ENCODE measurements around the gene CKMT2.

Gene CKMT2

DNA sequence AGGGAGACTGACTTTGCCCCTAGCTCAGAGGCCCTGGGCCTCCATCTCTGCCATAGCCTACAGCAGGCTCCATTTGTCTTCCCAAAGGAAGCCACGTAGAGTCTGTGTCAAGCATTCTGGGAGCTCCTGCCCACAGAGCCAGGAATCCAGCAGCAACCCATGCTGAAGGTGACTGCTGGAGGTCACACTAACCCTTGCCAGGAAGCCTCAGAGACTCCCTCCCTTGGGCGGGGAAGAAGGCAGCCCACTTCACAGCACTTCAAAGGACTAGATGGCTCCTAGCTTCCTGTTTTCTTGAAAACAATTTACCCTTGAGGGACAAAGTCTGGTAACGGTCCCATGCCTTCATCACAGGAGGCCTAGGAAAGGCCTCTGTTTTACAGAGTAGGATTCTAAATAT lies 1.7 kb downstream of the CKMT2 start:
- peak; percentile 90 for ATAC-seq (ENCODE audit: insufficient read depth, low read depth)
- peak; percentile 72 for DNase-seq
- Histone ChIP-seq H3K27me3 (ENCODE audit: insufficient read depth, low read length, poor library complexity) (no peaks in the 10 kb centered on the region), H2AFZ (ENCODE audit: low read depth, low read length) (0 out of 2 replicates have a peak overlapping the region, but pooled peaks have one; percentile 29), H3K4me1 (ENCODE audit: insufficient read depth, low read length) (peaks cover 19% of the 10 kb centered on the region), H3K9me3 (ENCODE audit: insufficient read depth, low read length, severe bottlenecking) (no peaks in the 10 kb centered on the region), H3K36me3 (ENCODE audit: insufficient read depth, low read length) (no peaks in the 10 kb centered on the region), H3K4me3 (ENCODE audit: low read depth in 1 of 2, low read length in 2 of 2) (no peak overlapping the region), H3K27ac (ENCODE audit: low read length) (peak overlapping the region; percentile 74), H3K9ac (ENCODE audit: low read depth, low read length) (0 out of 2 replicates have a peak overlapping the region, but pooled peaks have one; percentile 5), H4K20me1 (ENCODE audit: insufficient read depth, low read length) (no peaks in the 10 kb centered on the region), H3K4me2 (ENCODE audit: insufficient read depth, low read length) (no peak overlapping the region), H3K79me2 (ENCODE audit: insufficient read depth, low read length) (no peaks in the 10 kb centered on the region)
- TF ChIP-seq EZH2 (IDR thresholded peaks at IDR 0.05; ENCODE audit: borderline replicate concordance, low read depth, low read length, severe bottlenecking) = no peak
- TF ChIP-seq, protein P1, sequence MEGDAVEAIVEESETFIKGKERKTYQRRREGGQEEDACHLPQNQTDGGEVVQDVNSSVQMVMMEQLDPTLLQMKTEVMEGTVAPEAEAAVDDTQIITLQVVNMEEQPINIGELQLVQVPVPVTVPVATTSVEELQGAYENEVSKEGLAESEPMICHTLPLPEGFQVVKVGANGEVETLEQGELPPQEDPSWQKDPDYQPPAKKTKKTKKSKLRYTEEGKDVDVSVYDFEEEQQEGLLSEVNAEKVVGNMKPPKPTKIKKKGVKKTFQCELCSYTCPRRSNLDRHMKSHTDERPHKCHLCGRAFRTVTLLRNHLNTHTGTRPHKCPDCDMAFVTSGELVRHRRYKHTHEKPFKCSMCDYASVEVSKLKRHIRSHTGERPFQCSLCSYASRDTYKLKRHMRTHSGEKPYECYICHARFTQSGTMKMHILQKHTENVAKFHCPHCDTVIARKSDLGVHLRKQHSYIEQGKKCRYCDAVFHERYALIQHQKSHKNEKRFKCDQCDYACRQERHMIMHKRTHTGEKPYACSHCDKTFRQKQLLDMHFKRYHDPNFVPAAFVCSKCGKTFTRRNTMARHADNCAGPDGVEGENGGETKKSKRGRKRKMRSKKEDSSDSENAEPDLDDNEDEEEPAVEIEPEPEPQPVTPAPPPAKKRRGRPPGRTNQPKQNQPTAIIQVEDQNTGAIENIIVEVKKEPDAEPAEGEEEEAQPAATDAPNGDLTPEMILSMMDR (IDR thresholded peaks at IDR 0.05; ENCODE audit: borderline replicate concordance, extremely low read depth, low read length, poor library complexity, severe bottlenecking) = no peak

DNA sequence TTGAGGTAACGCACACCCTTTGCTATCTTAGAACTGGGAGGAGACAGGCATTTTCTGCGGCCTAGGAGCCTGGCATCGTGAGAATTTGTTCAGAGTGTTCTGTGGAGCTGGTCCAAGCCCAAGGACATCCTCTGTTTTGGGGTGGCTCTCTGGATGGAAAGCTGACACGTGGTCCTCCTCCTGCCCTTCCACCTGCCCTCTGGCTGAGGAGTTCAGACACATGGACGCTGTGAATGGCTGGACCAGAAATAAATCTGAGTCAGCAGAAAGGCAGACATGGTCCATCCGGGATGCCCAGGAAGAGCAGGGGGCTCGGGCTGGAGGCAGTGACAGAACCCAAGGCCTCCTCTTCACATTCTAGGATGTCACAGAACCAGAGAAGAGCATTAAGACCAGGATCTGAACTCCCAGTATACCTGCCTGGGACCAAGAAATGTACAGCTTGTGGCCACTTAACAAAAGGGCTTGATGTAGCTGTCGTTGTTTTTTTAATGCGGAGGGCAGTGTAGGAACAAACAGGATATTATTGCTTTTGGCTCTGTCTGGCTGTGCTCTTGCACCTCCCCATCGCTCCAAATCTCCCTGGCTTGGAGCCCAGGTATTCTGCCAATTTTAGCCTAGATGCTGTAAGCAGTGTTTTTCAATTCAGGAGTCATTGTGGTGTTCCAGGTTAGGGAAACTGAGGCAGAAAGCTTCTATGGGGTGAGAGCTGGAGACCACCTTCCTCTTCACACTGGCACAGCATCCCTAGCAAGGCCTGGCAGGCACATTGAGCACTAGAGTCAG lies 2.4 kb downstream of the CKMT2 start:
- ATAC-seq (ENCODE audit: insufficient read depth, low read depth) (no peak), DNase-seq (no peak)
- Histone ChIP-seq H3K9ac (ENCODE audit: low read depth, low read length) (0 out of 2 replicates have a peak overlapping the region, but pooled peaks have one; percentile 5), H3K79me2 (ENCODE audit: insufficient read depth, low read length) (no peaks in the 10 kb centered on the region), H3K4me2 (ENCODE audit: insufficient read depth, low read length) (no peak overlapping the region), H3K9me3 (ENCODE audit: insufficient read depth, low read length, severe bottlenecking) (no peaks in the 10 kb centered on the region), H3K4me1 (ENCODE audit: insufficient read depth, low read length) (peaks cover 19% of the 10 kb centered on the region), H4K20me1 (ENCODE audit: insufficient read depth, low read length) (no peaks in the 10 kb centered on the region), H3K36me3 (ENCODE audit: insufficient read depth, low read length) (no peaks in the 10 kb centered on the region), H3K27me3 (ENCODE audit: insufficient read depth, low read length, poor library complexity) (no peaks in the 10 kb centered on the region), H2AFZ (ENCODE audit: low read depth, low read length) (peak overlapping the region; percentile 29; the same call in 1 of the 2 replicates), H3K4me3 (ENCODE audit: low read depth in 1 of 2, low read length in 2 of 2) (no peak overlapping the region), H3K27ac (ENCODE audit: low read length) (peak overlapping the region; percentile 74)
- no peak for TF ChIP-seq EZH2 (IDR thresholded peaks at IDR 0.05; ENCODE audit: borderline replicate concordance, low read depth, low read length, severe bottlenecking)
- TF ChIP-seq, protein P1 (IDR thresholded peaks at IDR 0.05; ENCODE audit: borderline replicate concordance, extremely low read depth, low read length, poor library complexity, severe bottlenecking) = no peak

DNA sequence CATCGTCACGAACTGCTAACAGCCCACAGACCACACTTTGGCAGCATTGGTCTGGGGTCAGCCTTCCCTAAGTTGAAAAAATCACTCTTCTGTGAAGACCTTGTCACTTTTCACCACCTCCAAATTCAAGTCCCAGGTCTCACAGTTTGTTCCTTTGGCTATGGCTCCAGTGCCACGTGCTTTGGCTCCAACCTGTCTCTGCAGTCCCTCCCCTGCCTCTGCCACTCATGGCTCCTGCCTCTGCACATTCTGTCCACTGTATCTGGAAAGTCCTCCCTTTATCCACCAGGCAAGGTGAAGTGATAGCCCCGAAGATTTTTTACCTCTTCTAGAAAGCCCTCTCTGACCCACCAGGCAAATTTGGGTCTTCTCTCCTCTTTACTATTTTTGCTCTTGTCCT lies 5.3 kb downstream of the CKMT2 start:
- H3K4me1 ChIP-seq (ENCODE audit: insufficient read depth, low read length) = peaks cover 19% of the 10 kb centered on the region
- no peak for TF ChIP-seq EZH2 (IDR thresholded peaks at IDR 0.05; ENCODE audit: borderline replicate concordance, low read depth, low read length, severe bottlenecking)
- TF ChIP-seq, protein P1 (IDR thresholded peaks at IDR 0.05; ENCODE audit: borderline replicate concordance, extremely low read depth, low read length, poor library complexity, severe bottlenecking) = no peak
- H3K27ac ChIP-seq (ENCODE audit: low read length) = no peak overlapping the region
- H4K20me1 ChIP-seq (ENCODE audit: insufficient read depth, low read length) = no peaks in the 10 kb centered on the region
- no peaks in the 10 kb centered on the region for H3K36me3 ChIP-seq (ENCODE audit: insufficient read depth, low read length)
- no peak for DNase-seq
- no peaks in the 10 kb centered on the region for H3K27me3 ChIP-seq (ENCODE audit: insufficient read depth, low read length, poor library complexity)
- H3K9ac ChIP-seq (ENCODE audit: low read depth, low read length) = no peak overlapping the region
- no peak overlapping the region for H3K4me3 ChIP-seq (ENCODE audit: low read depth in 1 of 2, low read length in 2 of 2)
- ATAC-seq (ENCODE audit: insufficient read depth, low read depth) = no peak
- no peaks in the 10 kb centered on the region for H3K79me2 ChIP-seq (ENCODE audit: insufficient read depth, low read length)
- H3K4me2 ChIP-seq (ENCODE audit: insufficient read depth, low read length) = no peak overlapping the region
- H3K9me3 ChIP-seq (ENCODE audit: insufficient read depth, low read length, severe bottlenecking) = no peaks in the 10 kb centered on the region
- no peak overlapping the region for H2AFZ ChIP-seq (ENCODE audit: low read depth, low read length)
